Nephron (organoid): ENCODE measurements around the gene NEUROD4.
"Not testable (repeated sequence)": the region's sequence is repeated elsewhere in the genome, so short reads cannot be mapped to it uniquely, and the experiment has no call there.

Experiments
- H3K27ac Mint-ChIP-seq, 3 experiments: 2 replicates each; pipeline ENCODE4 v1.8.0; 2020; ENCODE audit warnings: mixed read lengths in 3 of 3, mild to moderate bottlenecking in 2 of 3, moderate library complexity in 1 of 3
- H3K27me3 Mint-ChIP-seq: 2 replicates; pipeline ENCODE4 v1.8.0; 2021; ENCODE audit warnings: low read depth, mild to moderate bottlenecking, moderate library complexity, mixed read lengths
- H3K36me3 Mint-ChIP-seq: 2 replicates; pipeline ENCODE4 v1.8.0; 2020; ENCODE audit warnings: low read depth, mixed read lengths
- H3K4me1 Mint-ChIP-seq: 2 replicates; pipeline ENCODE4 v1.8.0; 2020; ENCODE audit warnings: mixed read lengths
- H3K4me3 Mint-ChIP-seq, 3 experiments: 2 replicates each; pipeline ENCODE4 v1.8.0; 2020; ENCODE audit warnings: mild to moderate bottlenecking in 3 of 3, mixed read lengths in 3 of 3, moderate library complexity in 2 of 3
- H3K9me3 Mint-ChIP-seq: 2 replicates; pipeline ENCODE4 v1.8.0; 2020; ENCODE audit warnings: mixed read lengths
- TF ChIP-seq, protein P1 (sequence below), 3 experiments: fragments of 200-600 bp; sonication (generic); IDR thresholded peaks; one replicate each; pipeline ENCODE4 v1.5.0; 2021; ENCODE audit warnings: antibody characterized with exemption in 3 of 3; ENCODE audit not compliant: unreplicated experiment in 3 of 3

The NEUROD4 gene

GRCh38 chr12:54977155-54977554 is 42.6 kb upstream of the NEUROD4 start:
- Mint-ChIP-seq H3K4me3 (no peak overlapping the region), H3K27ac (no peak overlapping the region), H3K4me1 (peaks cover 7% of the 10 kb centered on the region), H3K27me3 (no peaks in the 10 kb centered on the region), H3K36me3 (no peaks in the 10 kb centered on the region), H3K9me3 (no peaks in the 10 kb centered on the region)
- TF ChIP-seq, protein P1, sequence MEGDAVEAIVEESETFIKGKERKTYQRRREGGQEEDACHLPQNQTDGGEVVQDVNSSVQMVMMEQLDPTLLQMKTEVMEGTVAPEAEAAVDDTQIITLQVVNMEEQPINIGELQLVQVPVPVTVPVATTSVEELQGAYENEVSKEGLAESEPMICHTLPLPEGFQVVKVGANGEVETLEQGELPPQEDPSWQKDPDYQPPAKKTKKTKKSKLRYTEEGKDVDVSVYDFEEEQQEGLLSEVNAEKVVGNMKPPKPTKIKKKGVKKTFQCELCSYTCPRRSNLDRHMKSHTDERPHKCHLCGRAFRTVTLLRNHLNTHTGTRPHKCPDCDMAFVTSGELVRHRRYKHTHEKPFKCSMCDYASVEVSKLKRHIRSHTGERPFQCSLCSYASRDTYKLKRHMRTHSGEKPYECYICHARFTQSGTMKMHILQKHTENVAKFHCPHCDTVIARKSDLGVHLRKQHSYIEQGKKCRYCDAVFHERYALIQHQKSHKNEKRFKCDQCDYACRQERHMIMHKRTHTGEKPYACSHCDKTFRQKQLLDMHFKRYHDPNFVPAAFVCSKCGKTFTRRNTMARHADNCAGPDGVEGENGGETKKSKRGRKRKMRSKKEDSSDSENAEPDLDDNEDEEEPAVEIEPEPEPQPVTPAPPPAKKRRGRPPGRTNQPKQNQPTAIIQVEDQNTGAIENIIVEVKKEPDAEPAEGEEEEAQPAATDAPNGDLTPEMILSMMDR (IDR thresholded peaks at IDR 0.05; ENCODE audit: unreplicated experiment in 3 of 3) = no peak

DNA sequence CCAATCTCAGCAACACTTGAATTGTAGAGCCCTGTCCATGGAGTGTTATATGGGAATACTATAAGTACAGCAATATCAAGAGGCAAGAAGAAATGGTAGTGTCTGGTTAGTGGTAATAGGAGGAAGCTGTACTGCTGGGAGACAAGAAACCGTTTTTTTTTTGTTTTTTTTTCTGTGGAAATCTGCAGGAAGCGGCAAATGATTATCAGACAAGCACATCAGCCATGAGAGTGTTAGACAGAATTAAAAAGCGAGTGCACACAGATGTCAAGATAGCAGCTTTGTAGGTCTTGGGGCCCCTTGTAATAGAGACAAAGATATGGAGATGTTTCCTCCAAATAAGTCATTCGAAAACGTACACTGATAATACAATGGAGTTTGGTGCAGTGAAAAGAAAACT is 41.9 kb upstream of the NEUROD4 start:
- TF ChIP-seq, protein P1 (IDR thresholded peaks at IDR 0.05; ENCODE audit: unreplicated experiment in 3 of 3) = no peak
- H3K9me3 Mint-ChIP-seq = no peaks in the 10 kb centered on the region
- H3K4me1 Mint-ChIP-seq = peaks cover 7% of the 10 kb centered on the region
- no peak overlapping the region for H3K4me3 Mint-ChIP-seq
- no peaks in the 10 kb centered on the region for H3K27me3 Mint-ChIP-seq
- H3K36me3 Mint-ChIP-seq = no peaks in the 10 kb centered on the region
- no peak overlapping the region for H3K27ac Mint-ChIP-seq

- Mint-ChIP-seq H3K9me3 (no peaks in the 10 kb centered on the region), H3K27ac (no peak overlapping the region), H3K36me3 (no peaks in the 10 kb centered on the region), H3K4me3 (no peak overlapping the region), H3K4me1 (no peaks in the 10 kb centered on the region), H3K27me3 (no peaks in the 10 kb centered on the region)
- TF ChIP-seq, protein P1 (IDR thresholded peaks at IDR 0.05; ENCODE audit: unreplicated experiment in 3 of 3) = no peak
Measured at GRCh38 chr12:54980341-54980740, 39.4 kb upstream of the NEUROD4 start.

DNA sequence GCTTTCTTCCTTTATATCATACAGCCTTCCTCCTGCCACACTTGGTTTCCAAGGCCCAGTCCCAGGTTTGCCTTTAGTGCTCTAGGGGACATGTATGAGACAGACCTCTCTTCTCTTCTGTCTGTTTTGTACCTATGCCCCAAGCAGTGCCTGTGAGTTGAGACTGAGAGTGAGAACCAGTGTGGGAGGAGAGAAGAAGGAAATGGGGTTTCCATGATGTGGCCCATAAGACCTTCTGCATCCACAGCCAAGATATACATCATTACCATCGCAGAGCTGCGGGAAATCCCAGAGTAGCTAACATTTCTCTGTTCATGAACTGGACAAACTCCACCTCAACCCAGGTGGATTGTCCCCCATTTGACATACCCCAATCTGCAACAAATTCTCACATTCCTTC is 38.0 kb upstream of the NEUROD4 start:
- H3K4me1 Mint-ChIP-seq = no peaks in the 10 kb centered on the region
- TF ChIP-seq, protein P1 (IDR thresholded peaks at IDR 0.05; ENCODE audit: unreplicated experiment in 3 of 3) = no peak

GRCh38 chr12:54983536-54984101 is 36.2 kb upstream of the NEUROD4 start:
- TF ChIP-seq, protein P1 (IDR thresholded peaks at IDR 0.05; ENCODE audit: unreplicated experiment in 3 of 3) = no peak
- Mint-ChIP-seq H3K27ac (no peak overlapping the region), H3K9me3 (no peaks in the 10 kb centered on the region), H3K4me3 (no peak overlapping the region), H3K36me3 (no peaks in the 10 kb centered on the region), H3K27me3 (no peaks in the 10 kb centered on the region), H3K4me1 (peaks cover 3% of the 10 kb centered on the region)

More for the DNA sequence above, 38.0 kb upstream of the NEUROD4 start:
- Mint-ChIP-seq H3K27me3 (no peaks in the 10 kb centered on the region), H3K36me3 (no peaks in the 10 kb centered on the region), H3K9me3 (no peaks in the 10 kb centered on the region), H3K27ac (no peak overlapping the region), H3K4me3 (no peak overlapping the region)

DNA sequence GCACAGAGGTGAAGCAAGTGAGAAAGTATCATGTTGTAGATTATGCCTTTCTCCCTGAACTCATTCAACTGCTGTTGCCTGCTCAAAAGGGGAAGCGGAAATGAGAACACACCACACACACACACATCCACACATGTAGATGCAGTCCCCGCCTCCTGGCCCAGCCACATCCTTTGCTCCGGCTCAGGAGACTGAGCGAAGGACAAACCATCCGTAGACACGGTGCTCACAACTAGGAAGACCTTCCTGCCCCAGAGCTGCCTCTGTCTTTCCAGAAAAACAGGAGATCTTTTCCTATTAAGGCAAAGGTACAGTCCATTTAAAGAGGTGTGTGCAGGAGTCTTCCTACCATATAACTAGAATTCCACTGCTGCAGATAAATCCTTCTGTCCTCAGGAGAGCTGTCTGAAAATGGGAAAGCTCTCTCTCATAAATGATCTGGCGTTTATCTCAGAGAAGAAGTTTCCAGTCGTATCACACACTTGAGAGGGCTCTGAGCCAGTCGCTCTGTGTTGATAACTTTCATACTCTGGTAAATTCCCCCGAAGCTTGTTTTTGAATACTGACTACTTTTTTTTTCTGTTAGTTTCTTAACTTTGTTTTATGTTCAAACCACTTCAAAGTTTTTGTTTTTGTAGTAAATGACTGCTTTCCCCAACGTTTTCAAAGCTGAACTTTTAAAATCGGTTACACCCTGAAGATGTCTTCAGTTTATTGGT is 35.0 kb upstream of the NEUROD4 start, which contains the start of gene TESPA1:
Gene TESPA1 (minus strand): TSS at position 105 of the 719 bp plus-strand sequence. CDS start 10,200 bp downstream, outside the sequence.
- Mint-ChIP-seq H3K9me3 (no peaks in the 10 kb centered on the region), H3K36me3 (no peaks in the 10 kb centered on the region), H3K27me3 (no peaks in the 10 kb centered on the region), H3K4me1 (peaks cover 12% of the 10 kb centered on the region), H3K27ac (no peak within 1 kb of the TSS), H3K4me3 (no peak within 1 kb of the TSS)
- TF ChIP-seq, protein P1 (IDR thresholded peaks at IDR 0.05; ENCODE audit: unreplicated experiment in 3 of 3) = no peak

DNA sequence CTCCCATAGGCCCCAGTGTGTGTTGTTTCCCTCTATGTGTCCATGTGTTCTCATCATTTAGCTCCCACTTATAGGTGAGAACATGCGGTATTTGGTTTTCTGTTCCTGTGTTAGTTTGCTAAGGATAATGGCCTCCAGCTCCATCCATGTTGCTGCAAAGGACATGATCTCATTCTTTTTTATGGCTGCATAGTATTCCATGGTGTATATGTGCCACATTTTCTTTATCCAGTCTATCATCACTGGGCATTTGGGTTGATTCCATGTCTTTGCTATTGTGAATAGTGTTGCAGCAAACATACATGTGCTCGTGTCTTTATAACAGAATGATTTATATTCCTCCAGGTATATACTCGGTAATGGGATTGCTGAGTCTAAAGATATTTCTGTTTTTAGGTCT is 33.0 kb upstream of the NEUROD4 start:
- not testable (repeated sequence) for H3K27ac Mint-ChIP-seq

More for the DNA sequence above, 33.0 kb upstream of the NEUROD4 start:
- not testable (repeated sequence) for H3K4me3 Mint-ChIP-seq, H3K27me3 Mint-ChIP-seq, H3K36me3 Mint-ChIP-seq, H3K9me3 Mint-ChIP-seq
- peaks cover 14% of the 10 kb centered on the region for H3K4me1 Mint-ChIP-seq
